ENCODE results near the gene PPP1R14B. TPM values are rescaled to one million over a fixed set of nuclear protein-coding genes. Genes with fewer than 3 reads are reported as not detected.
A peak's percentile ranks its signal among the peaks of the same experiment; 100 is the strongest.

PPP1R14B gene
- total and polyA plus RNA-seq, 2 of the 13 experiments (the other 11 are each of a cell fraction or from before 2014, with no cell fraction given): 110 to 148 TPM

DNA sequence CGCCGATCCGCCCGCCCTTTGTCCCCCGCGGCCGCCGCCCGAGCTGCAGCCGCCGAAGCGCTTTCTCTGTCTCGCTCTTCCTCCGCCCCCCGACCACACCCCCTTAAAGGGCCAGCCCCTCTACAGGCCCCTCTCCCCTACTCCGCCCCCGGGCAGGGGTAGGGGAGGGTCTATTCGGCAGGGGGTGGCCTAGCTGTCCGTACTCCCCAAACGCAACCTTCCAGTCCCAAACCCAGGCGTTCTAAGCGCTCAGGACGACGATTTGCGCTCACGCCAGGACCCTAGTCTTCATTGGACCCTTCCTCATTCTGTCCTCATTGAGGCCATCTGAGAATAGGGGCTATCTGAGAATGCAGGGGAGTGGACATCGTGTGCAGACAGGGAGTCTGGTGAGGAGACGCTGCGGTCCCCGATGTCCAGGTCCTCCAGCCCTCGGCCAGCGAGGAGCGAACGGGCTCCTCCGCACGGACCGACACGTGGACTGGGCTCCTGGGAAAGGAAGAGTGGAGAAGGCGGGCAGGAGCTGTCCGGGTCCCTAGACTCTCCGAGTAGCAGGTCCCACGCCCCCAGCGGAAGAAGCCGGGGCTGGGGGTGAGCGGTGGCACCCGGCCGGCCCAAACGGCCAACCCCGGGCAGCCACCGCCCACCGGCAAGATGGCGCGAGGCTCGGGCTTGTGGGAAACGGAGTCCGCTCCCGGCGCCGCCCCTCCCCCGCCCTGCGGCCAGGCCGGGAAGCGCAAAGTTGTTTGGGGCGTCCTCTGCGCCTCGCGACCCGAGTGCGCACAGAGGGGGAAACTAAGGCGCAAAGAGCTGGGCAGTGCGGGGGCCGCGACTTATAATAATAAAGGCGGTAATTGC is at the start of gene PPP1R14B (continued):
- TF ChIP-seq, protein P1, sequence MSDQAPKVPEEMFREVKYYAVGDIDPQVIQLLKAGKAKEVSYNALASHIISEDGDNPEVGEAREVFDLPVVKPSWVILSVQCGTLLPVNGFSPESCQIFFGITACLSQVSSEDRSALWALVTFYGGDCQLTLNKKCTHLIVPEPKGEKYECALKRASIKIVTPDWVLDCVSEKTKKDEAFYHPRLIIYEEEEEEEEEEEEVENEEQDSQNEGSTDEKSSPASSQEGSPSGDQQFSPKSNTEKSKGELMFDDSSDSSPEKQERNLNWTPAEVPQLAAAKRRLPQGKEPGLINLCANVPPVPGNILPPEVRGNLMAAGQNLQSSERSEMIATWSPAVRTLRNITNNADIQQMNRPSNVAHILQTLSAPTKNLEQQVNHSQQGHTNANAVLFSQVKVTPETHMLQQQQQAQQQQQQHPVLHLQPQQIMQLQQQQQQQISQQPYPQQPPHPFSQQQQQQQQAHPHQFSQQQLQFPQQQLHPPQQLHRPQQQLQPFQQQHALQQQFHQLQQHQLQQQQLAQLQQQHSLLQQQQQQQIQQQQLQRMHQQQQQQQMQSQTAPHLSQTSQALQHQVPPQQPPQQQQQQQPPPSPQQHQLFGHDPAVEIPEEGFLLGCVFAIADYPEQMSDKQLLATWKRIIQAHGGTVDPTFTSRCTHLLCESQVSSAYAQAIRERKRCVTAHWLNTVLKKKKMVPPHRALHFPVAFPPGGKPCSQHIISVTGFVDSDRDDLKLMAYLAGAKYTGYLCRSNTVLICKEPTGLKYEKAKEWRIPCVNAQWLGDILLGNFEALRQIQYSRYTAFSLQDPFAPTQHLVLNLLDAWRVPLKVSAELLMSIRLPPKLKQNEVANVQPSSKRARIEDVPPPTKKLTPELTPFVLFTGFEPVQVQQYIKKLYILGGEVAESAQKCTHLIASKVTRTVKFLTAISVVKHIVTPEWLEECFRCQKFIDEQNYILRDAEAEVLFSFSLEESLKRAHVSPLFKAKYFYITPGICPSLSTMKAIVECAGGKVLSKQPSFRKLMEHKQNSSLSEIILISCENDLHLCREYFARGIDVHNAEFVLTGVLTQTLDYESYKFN (CRISPR knock-in tag; conservative IDR thresholded peaks at IDR 0.05): peak; percentile 39
- TF ChIP-seq JARID2 (CRISPR knock-in tag; IDR thresholded peaks at IDR 0.05; ENCODE audit: insufficient replicate concordance) (peak; percentile 81), ZNF788 (CRISPR knock-in tag; IDR thresholded peaks at IDR 0.05; ENCODE audit: borderline replicate concordance) (peak; percentile 70; the same call in 1 of the 2 replicates), SMAD1 (CRISPR knock-in tag; IDR thresholded peaks at IDR 0.05; ENCODE audit: borderline replicate concordance, low read depth) (no peak), AHDC1 (CRISPR knock-in tag; IDR thresholded peaks at IDR 0.05; ENCODE audit: borderline replicate concordance) (0 out of 2 replicates have a peak, but pooled peaks have one; percentile 3), BCL6 (CRISPR knock-in tag; IDR thresholded peaks at IDR 0.05) (0 out of 2 replicates have a peak, but pooled peaks have one; percentile 11), UBTF (CRISPR knock-in tag; IDR thresholded peaks at IDR 0.05) (peak; percentile 72; the same call in 1 of the 2 replicates), HNRNPK (IDR thresholded peaks at IDR 0.05; ENCODE audit: low read depth, low read length, poor library complexity, severe bottlenecking) (peak; percentile 24), HOXA3 (CRISPR knock-in tag; IDR thresholded peaks at IDR 0.05) (peak; percentile 72), FOXM1 (CRISPR knock-in tag; IDR thresholded peaks at IDR 0.05) (no peak), MXD3 (CRISPR knock-in tag; IDR thresholded peaks at IDR 0.05) (peak; percentile 82), ELF1 (CRISPR knock-in tag; IDR thresholded peaks at IDR 0.05) (0 out of 2 replicates have a peak, but pooled peaks have one; percentile 8)
- TF ChIP-seq, protein P2, sequence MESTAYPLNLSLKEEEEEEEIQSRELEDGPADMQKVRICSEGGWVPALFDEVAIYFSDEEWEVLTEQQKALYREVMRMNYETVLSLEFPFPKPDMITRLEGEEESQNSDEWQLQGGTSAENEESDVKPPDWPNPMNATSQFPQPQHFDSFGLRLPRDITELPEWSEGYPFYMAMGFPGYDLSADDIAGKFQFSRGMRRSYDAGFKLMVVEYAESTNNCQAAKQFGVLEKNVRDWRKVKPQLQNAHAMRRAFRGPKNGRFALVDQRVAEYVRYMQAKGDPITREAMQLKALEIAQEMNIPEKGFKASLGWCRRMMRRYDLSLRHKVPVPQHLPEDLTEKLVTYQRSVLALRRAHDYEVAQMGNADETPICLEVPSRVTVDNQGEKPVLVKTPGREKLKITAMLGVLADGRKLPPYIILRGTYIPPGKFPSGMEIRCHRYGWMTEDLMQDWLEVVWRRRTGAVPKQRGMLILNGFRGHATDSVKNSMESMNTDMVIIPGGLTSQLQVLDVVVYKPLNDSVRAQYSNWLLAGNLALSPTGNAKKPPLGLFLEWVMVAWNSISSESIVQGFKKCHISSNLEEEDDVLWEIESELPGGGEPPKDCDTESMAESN (CRISPR knock-in tag; conservative IDR thresholded peaks at IDR 0.05): peak; percentile 86

All from HepG2 (cell line).